ENCODE measurements around the gene DNAAF8.
"Not testable (repeated sequence)": the region's sequence is repeated elsewhere in the genome, so short reads cannot be mapped to it uniquely, and the experiment has no call there.

The DNAAF8 gene

GRCh38 chr16:4723071-4723767 is 11.1 kb upstream of the DNAAF8 start:
- no peak for DNase-seq (ENCODE audit: low read depth, low spot score)

- no peak for DNase-seq (ENCODE audit: low read depth, low spot score)
Observed at GRCh38 chr16:4724661-4725270, 9.6 kb upstream of the DNAAF8 start.

- DNase-seq (ENCODE audit: low read depth, low spot score) = no peak
Observed at GRCh38 chr16:4726616-4727015, 7.7 kb upstream of the DNAAF8 start.

- no peak for DNase-seq (ENCODE audit: low read depth, low spot score)
Observed at GRCh38 chr16:4728676-4729075, 5.7 kb upstream of the DNAAF8 start.

GRCh38 chr16:4729876-4730275 is 4.5 kb upstream of the DNAAF8 start:
- no peak for DNase-seq (ENCODE audit: low read depth, low spot score)

GRCh38 chr16:4733211-4733742 is 1.1 kb upstream of the DNAAF8 start:
- no peak for DNase-seq (ENCODE audit: low read depth, low spot score)

GRCh38 chr16:4733747-4734062 is 632 bp upstream of the DNAAF8 start:
- no peak for DNase-seq (ENCODE audit: low read depth, low spot score)

GRCh38 chr16:4734730-4735535 is 596 bp downstream of the DNAAF8 start:
- DNase-seq (ENCODE audit: low read depth, low spot score) = no peak

- DNase-seq (ENCODE audit: low read depth, low spot score) = no peak
Observed at GRCh38 chr16:4736546-4736945, 2.2 kb downstream of the DNAAF8 start.

- no peak for DNase-seq (ENCODE audit: low read depth, low spot score)
Observed at GRCh38 chr16:4737545-4737944, 3.2 kb downstream of the DNAAF8 start.

GRCh38 chr16:4738370-4738769 is 4.0 kb downstream of the DNAAF8 start:
- not testable (repeated sequence) for DNase-seq (ENCODE audit: low read depth, low spot score)

GRCh38 chr16:4743226-4743878 is 9.0 kb downstream of the DNAAF8 start:
- DNase-seq (ENCODE audit: low read depth, low spot score) = no peak

- no peak for DNase-seq (ENCODE audit: low read depth, low spot score)
Observed at GRCh38 chr16:4744555-4745273, 10.4 kb downstream of the DNAAF8 start.

- DNase-seq (ENCODE audit: low read depth, low spot score) = no peak
Observed at GRCh38 chr16:4745274-4745569, 10.9 kb downstream of the DNAAF8 start.

GRCh38 chr16:4746215-4746614 is 11.9 kb downstream of the DNAAF8 start:
- no peak for DNase-seq (ENCODE audit: low read depth, low spot score)

- DNase-seq (ENCODE audit: low read depth, low spot score) = no peak
Observed at GRCh38 chr16:4746991-4747574, 12.7 kb downstream of the DNAAF8 start.

GRCh38 chr16:4747906-4748681 is 13.8 kb downstream of the DNAAF8 start:
- DNase-seq (ENCODE audit: low read depth, low spot score) = no peak

- no peak for DNase-seq (ENCODE audit: low read depth, low spot score)
Observed at GRCh38 chr16:4748682-4749411, 14.5 kb downstream of the DNAAF8 start.

GRCh38 chr16:4749700-4750257 is 15.4 kb downstream of the DNAAF8 start:
- no peak for DNase-seq (ENCODE audit: low read depth, low spot score)
